Measurements from ENCODE around the gene KCNIP3. TPM values are rescaled to one million over a fixed set of nuclear protein-coding genes. Genes with fewer than 3 reads are reported as not detected.

The KCNIP3 gene
- total RNA-seq, 2 donors from 2014 or later: 12.5 to 22.1 TPM

DNA sequence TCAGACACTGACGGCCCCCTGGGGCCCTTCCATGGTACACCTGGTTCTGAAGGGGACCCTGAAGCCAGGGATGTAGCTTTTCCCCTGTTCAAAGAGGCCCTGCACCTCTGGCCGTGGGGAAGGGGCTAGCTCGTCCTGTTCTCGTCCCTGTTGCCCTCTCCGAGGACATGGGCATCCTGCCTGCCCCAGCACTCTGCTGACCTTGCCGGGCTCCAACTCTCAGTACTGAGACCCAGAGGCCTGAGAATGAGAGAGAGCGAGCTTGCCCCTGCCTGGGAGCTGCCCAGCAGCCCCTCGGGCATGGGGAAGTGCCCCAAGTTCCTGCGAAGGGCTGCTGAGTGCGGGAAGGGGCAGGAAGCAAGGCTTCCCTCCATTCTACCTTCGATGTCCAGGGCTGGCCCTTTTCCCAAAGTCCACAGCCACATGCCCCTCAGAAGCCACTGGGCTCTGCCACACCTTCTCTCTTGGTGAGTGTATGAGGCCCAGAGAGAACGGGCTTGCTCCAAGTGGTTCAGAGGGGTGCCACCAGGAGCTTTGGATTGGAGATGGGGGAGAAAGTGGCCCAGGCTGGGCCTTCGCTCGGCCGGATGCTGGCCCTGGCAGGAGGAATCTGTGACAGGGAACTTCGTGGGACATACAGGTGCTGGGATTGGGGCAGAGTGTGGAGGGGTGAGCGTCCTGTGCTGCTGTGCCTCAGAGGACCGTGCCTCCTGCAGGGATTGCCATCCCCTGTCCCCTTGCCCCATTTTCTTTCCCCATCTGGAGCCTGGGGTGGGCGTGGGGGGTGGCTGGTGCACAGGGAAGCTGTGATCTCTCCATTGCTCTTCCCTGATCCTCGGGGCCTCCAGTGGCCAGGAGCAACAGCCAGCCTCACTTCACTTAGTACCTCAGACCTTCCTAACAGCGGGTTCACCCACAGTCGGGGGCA, 50.8 kb downstream of the KCNIP3 start:
- H3K9me3 ChIP-seq: no peaks in the 10 kb centered on the region
- H3K36me3 ChIP-seq: no peaks in the 10 kb centered on the region
- peak overlapping the region; percentile 77 for H3K4me3 ChIP-seq
- H3K4me1 ChIP-seq (ENCODE audit: control insufficient read depth in 1 of 2, low read depth in 2 of 2): peaks cover 4 to 16% of the 10 kb centered on the region in 2 donors
- DNase-seq (ENCODE audit: low spot score) (no peak), ATAC-seq (ENCODE audit: insufficient number of reproducible peaks, low FRiP score, low read depth) (no peak)
- H3K27ac ChIP-seq: no peak overlapping the region
- H3K27me3 ChIP-seq (replicated peaks; ENCODE audit: insufficient read depth): no peaks in the 10 kb centered on the region
- TF ChIP-seq, protein P1, sequence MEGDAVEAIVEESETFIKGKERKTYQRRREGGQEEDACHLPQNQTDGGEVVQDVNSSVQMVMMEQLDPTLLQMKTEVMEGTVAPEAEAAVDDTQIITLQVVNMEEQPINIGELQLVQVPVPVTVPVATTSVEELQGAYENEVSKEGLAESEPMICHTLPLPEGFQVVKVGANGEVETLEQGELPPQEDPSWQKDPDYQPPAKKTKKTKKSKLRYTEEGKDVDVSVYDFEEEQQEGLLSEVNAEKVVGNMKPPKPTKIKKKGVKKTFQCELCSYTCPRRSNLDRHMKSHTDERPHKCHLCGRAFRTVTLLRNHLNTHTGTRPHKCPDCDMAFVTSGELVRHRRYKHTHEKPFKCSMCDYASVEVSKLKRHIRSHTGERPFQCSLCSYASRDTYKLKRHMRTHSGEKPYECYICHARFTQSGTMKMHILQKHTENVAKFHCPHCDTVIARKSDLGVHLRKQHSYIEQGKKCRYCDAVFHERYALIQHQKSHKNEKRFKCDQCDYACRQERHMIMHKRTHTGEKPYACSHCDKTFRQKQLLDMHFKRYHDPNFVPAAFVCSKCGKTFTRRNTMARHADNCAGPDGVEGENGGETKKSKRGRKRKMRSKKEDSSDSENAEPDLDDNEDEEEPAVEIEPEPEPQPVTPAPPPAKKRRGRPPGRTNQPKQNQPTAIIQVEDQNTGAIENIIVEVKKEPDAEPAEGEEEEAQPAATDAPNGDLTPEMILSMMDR (IDR thresholded peaks at IDR 0.05): no peak

DNA sequence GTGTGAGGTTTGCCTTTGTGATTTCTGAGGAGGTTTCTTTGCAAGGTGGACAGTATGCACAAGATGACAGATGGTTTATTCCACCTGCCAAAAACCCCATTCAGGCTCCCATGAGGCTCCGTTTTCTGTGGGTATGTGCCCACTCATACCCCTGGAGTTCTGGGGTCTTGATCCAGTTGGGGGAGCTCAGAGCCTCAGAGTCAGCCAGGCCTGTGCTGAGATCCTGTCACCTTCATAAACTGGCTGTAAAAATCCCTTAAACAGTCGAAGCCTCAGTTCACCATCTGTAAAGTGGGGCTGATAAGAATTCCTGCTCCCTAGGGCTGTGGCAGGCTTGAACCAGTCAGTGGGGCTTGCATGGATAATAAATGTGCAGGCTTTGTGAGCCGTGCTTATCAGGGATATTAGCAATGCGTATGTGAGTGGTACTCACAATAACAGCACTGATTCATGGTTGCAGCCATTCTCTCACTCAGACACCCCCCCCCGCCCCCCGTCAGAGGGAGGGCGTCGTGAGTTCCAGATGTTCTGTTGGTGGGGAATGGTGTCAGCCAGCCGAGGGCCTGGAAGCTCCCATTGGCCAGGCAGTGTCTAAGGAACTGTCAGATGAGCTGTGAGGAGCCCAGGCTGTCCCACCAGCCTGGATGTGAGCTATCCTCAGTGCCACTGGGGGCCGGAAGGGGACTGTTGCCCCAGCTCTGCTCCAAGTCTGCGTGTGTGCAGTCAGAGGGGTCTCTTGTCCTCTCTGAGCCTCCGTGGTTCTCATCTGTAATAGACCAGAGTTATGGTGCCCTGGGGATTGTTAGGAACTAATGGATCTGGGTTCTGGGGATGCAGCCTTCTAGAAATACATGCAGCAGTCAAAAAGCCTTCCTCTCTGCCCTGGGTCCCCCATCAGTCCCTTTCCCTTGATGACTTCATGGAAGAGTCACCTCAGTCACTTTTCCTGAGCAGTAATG, 51.7 kb downstream of the KCNIP3 start:
- TF ChIP-seq, protein P1 (IDR thresholded peaks at IDR 0.05): no peak
- Histone ChIP-seq H3K9me3 (no peaks in the 10 kb centered on the region), H3K27me3 (replicated peaks; ENCODE audit: insufficient read depth) (no peaks in the 10 kb centered on the region), H3K36me3 (no peaks in the 10 kb centered on the region), H3K4me3 (no peak overlapping the region), H3K4me1 (ENCODE audit: control insufficient read depth in 1 of 2, low read depth in 2 of 2) (peaks cover 4 to 16% of the 10 kb centered on the region in 2 donors), H3K27ac (no peak overlapping the region)
- DNase-seq (ENCODE audit: low spot score) (no peak), ATAC-seq (ENCODE audit: insufficient number of reproducible peaks, low FRiP score, low read depth) (no peak)

DNA sequence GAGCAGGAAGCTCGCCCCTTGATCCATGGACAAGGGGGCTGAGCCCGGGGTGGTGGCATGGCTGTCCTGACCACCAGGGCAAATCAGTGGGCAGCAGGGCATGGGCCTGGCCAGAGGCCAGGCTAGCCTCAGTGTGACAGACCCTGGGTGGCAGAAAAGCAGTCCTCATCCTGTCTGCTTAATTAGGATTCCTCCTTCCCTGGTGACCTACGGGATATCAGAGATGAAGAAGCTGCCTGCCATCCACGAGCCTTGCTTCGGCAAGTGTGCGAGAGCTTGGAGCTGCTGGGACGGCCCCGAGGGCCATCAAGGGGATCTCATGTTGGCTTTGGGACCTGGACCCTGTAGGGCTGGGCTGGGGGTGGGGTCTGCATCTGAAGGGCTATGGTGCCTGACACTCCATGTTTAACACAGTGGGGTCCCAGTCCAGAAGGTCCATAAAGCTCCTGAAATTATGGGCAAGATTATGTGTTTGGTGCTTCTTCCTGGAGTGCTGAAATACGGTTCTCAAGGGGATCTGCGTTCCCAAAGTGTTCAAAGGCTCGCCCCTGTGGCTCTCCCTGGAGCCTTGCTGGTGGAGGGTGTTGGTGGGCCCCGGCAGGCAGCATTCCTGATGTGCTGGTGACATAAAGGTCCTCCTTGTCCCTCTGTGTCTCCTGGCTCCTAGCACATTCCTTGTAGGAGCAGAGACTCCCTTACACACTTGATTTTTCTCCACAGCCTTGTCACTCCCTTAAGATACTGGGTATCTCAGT, 52.6 kb downstream of the KCNIP3 start:
- H3K36me3 ChIP-seq: no peaks in the 10 kb centered on the region
- H3K4me3 ChIP-seq: no peak overlapping the region
- no peak for DNase-seq (ENCODE audit: low spot score)
- H3K4me1 ChIP-seq (ENCODE audit: control insufficient read depth in 1 of 2, low read depth in 2 of 2): peaks cover 4 to 16% of the 10 kb centered on the region in 2 donors
- TF ChIP-seq, protein P1 (IDR thresholded peaks at IDR 0.05): no peak
- ATAC-seq (ENCODE audit: insufficient number of reproducible peaks, low FRiP score, low read depth): no peak
- H3K27me3 ChIP-seq (replicated peaks; ENCODE audit: insufficient read depth): no peaks in the 10 kb centered on the region
- no peaks in the 10 kb centered on the region for H3K9me3 ChIP-seq
- no peak overlapping the region for H3K27ac ChIP-seq

DNA sequence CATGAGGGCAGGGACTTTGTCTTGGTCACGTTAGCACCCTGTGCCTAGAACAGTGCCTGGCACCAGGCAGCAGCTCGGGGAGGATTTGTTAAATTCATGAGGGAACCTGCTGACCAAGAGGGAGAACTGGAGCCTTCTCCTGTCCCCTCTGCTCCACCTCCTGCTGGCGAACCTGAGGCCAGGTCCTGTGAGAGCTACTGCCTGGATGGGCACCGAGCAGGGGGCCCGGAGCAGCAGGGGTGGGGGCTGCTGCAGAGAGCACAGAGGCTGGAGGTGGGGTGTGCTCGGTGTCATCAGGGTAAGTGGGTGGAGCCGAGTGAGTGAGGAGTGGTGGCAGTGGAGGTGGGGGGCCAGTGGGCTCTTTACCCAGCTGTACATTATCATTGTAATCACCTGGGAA, 53.2 kb downstream of the KCNIP3 start:
- no peaks in the 10 kb centered on the region for H3K9me3 ChIP-seq
- no peak overlapping the region for H3K4me3 ChIP-seq
- no peaks in the 10 kb centered on the region for H3K36me3 ChIP-seq
- H3K4me1 ChIP-seq (ENCODE audit: control insufficient read depth in 1 of 2, low read depth in 2 of 2): peaks cover under 1 to 10% of the 10 kb centered on the region in 2 donors
- TF ChIP-seq, protein P1 (IDR thresholded peaks at IDR 0.05): no peak
- H3K27me3 ChIP-seq (replicated peaks; ENCODE audit: insufficient read depth): no peaks in the 10 kb centered on the region
- H3K27ac ChIP-seq: no peak overlapping the region
- DNase-seq (ENCODE audit: low spot score) (no peak), ATAC-seq (ENCODE audit: insufficient number of reproducible peaks, low FRiP score, low read depth) (no peak)

Data from thoracic aorta (tissue), 2 donors.